Muscle of leg (tissue), 11 donors: ENCODE results near the gene STK17A. TPM values are rescaled to one million over a fixed set of nuclear protein-coding genes. Genes with fewer than 3 reads are reported as not detected.
"Not testable (repeated sequence)": the region's sequence is repeated elsewhere in the genome, so short reads cannot be mapped to it uniquely, and the experiment has no call there.

Source experiments
- DNase-seq: peaks from one replicate; pipeline ENCODE4 v3.0.0; 2013
- H3K27ac ChIP-seq: one replicate; pipeline ENCODE4 v1.5.1; 2013; ENCODE audit warnings: mild to moderate bottlenecking, low read length, control low read depth
- H3K27me3 ChIP-seq: one replicate; pipeline ENCODE4 v1.6.1; 2013; ENCODE audit warnings: low read length; ENCODE audit not compliant: control insufficient read depth, insufficient read depth
- H3K36me3 ChIP-seq: one replicate; pipeline ENCODE4 v1.6.1; 2013; ENCODE audit warnings: low read length; ENCODE audit not compliant: control insufficient read depth, insufficient read depth
- H3K4me1 ChIP-seq: one replicate; pipeline ENCODE4 v1.6.1; 2013; ENCODE audit warnings: low read length; ENCODE audit not compliant: control insufficient read depth, insufficient read depth
- H3K4me3 ChIP-seq: one replicate; pipeline ENCODE4 v1.5.1; 2013; ENCODE audit warnings: low read length, control low read depth
- H3K9me3 ChIP-seq: replicated peaks from 2 replicates; pipeline ENCODE4 v1.6.1; 2013; ENCODE audit warnings: low read depth, low read length; ENCODE audit not compliant: control insufficient read depth
- WGBS: methylation state at CpG from one replicate; pipeline ENCODE4 v1.1.5; 2013; ENCODE audit warnings: missing lambda C conversion rate; ENCODE audit not compliant: insufficient coverage; 5-methylcytosine and 5-hydroxymethylcytosine counted together
- polyA plus RNA-seq, 8 donors: library from polyadenylated mRNA; unstranded; fragments of 120-200 nt; gene quantifications; one replicate each; pipeline versions ENCODE4 v1.2.1 to v1.2.3, GENCODE V29; 2013; ENCODE audit warnings: inconsistent platforms in 1 of 8, low replicate concordance in 1 of 8; ENCODE audit not compliant: insufficient read length in 8 of 8, insufficient read depth in 1 of 8
- total RNA-seq: library from RNA; stranded (reverse); fragments of 120-200 nt; gene quantifications from one replicate; pipeline ENCODE4 v1.2.4, GENCODE V29; 2013

The STK17A gene
- total and polyA plus RNA-seq, 9 donors, result 14.6 to 22.3 (median 17.0) TPM

GRCh38 chr7:43668035-43668434, 85.1 kb downstream of the STK17A start:
- WGBS, result 60% methylated on average over 1 of the region's 1 CpG
- Histone ChIP-seq H3K36me3 (no peaks in the 10 kb centered on the region), H3K4me1 (no peaks in the 10 kb centered on the region), H3K9me3 (peaks cover 11% of the 10 kb centered on the region), H3K27me3 (no peaks in the 10 kb centered on the region), H3K4me3 (no peak overlapping the region), H3K27ac (no peak overlapping the region)
- DNase-seq, result no peak

DNA sequence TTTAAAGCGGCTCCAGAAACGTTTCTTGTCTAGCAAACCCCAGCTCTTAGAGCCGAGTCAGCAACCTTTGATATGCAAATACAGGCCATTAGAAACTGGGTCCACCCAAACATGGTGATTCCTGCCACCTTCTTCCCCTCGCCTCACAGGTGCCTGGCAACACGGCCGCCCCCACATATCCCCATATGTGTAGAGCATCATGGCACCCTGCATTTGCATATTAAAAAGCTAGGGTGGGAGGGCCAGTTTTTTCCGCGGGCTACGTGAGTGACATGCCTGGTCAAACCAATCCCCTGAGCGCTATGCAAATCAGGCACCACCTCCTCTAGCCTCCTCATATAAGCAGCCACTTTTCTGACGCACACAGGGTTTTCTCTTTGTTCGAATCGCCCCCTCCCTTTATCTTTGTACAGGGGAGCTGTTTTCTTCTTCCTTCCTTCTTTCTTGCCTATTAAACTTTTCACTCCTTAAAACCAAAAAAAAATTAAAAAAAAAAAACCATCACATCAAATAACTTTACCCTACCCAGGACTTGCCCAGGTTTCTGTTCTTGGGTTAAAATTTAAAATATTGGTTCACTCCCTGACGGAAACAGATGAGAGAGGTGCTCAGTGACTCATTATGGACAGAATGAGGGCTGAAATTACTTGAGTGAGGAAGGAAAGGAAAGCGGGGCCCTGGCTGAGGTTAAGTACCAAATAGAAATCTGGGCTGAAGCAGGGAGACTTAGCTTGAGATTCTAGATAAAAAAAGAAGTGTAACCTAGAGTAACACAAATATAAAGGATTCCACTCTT, 86.6 kb downstream of the STK17A start:
- 76% methylated on average over 10 of the region's 15 CpGs for WGBS

GRCh38 chr7:43671521-43671920, 88.6 kb downstream of the STK17A start:
- H3K4me1 ChIP-seq, result no peaks in the 10 kb centered on the region
- H3K27me3 ChIP-seq, result no peaks in the 10 kb centered on the region
- H3K9me3 ChIP-seq, result peaks cover 17% of the 10 kb centered on the region
- H3K4me3 ChIP-seq, result no peak overlapping the region
- H3K27ac ChIP-seq, result no peak overlapping the region
- no CpG with 5 or more reads among the region's 4 CpGs for WGBS
- no peaks in the 10 kb centered on the region for H3K36me3 ChIP-seq
- DNase-seq, result no peak

More for the DNA sequence above, 86.6 kb downstream of the STK17A start:
- Histone ChIP-seq H3K9me3 (peaks cover 17% of the 10 kb centered on the region), H3K36me3 (no peaks in the 10 kb centered on the region), H3K4me1 (no peaks in the 10 kb centered on the region), H3K4me3 (no peak overlapping the region), H3K27me3 (no peaks in the 10 kb centered on the region), H3K27ac (no peak overlapping the region)
- no peak for DNase-seq

DNA sequence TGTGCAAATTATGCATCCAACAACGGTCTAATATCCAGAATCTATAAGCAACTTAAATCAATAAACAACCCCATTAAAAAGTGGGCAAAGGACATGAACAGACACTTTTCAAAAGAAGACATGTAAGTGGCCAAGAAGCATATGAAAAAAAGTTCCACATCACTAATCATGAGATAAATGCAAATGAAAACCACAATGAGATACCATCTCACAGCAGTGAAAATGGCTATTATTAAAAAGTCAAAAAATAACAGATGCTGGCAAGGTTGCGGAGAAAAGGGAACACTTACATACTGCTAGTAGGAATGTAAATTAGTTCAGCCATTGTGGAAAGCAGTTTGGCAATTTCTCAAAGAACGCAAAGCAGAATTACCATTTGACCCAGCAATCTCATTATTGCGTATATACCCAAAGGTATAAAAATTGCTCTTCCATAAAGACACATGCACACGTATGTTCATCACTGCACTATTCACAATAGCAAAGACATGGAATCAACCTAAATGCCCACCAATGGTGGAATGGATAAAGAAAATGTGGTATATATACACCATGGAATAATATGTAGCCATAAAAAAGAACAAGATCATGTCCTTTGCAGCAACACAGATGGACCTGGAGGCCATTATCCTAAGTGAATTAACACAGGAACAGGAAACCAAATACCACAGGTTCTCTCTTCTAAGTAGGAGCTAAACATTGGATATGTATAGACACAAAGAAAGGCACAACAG, 90.5 kb downstream of the STK17A start:
- H3K4me3 ChIP-seq, DNase-seq, H3K27me3 ChIP-seq, H3K36me3 ChIP-seq, H3K27ac ChIP-seq, H3K4me1 ChIP-seq: not testable (repeated sequence)
- H3K9me3 ChIP-seq, result peaks cover 13% of the 10 kb centered on the region
- no CpG with 5 or more reads among the region's 5 CpGs for WGBS

- Histone ChIP-seq H3K9me3 (peaks cover 13% of the 10 kb centered on the region), H3K27ac (no peak overlapping the region), H3K4me1 (no peaks in the 10 kb centered on the region), H3K4me3 (no peak overlapping the region), H3K36me3 (no peaks in the 10 kb centered on the region), H3K27me3 (no peaks in the 10 kb centered on the region)
- no peak for DNase-seq
- no CpG with 5 or more reads among the region's 4 CpGs for WGBS
Measured at GRCh38 chr7:43674559-43675436, 91.9 kb downstream of the STK17A start.

Other genes with a start within 250 kb of the STK17A start
- 37.3 TPM for gene COA1, start 146.4 kb downstream of the STK17A start, total RNA-seq
- 10 to 100 TPM; 33.8 to 43.2 (median 38.1) TPM for gene COA1, start 146.4 kb downstream of the STK17A start, polyA plus RNA-seq
- 22.9 TPM for gene BLVRA, start 175.6 kb downstream of the STK17A start, total RNA-seq
- gene BLVRA, start 175.6 kb downstream of the STK17A start, polyA plus RNA-seq, result 10 to 100 TPM; 29.4 to 39.5 (median 36.7) TPM